ENCODE measurements around the gene PLBD2.

Gene PLBD2

DNA sequence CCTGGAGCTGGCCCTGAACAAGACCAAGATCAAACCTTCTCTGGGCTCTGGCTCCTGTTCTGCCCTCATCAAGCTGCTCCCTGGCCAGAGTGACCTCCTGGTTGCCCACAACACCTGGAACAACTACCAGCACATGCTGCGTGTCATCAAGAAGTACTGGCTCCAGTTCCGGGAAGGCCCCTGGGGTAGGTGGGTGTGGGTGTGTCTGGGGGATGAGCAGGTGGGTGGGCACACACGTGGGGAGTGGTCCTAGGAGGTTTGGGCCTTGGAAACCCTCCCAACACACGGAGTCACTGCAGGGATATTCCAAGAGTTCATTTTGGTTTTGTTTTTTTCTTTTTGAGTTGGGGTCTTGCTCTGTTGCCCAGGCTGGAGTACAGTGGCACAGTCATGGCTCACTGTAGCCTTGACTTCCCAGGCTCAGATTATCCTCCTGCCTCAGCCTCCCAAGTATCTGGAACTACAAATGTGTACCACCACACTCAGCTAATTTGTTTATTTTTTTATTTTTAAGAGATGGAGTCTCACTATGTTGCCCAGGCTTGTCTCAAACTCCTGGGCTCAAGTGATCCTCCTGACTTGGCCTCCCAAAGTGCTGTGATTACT, 16.5 kb downstream of the PLBD2 start:
- no peak overlapping the region for H3K4me3 ChIP-seq (ENCODE audit: control insufficient read depth, low read depth, low read length)
- no peak for TF ChIP-seq CTCF (IDR thresholded peaks at IDR 0.05; ENCODE audit: control insufficient read depth, insufficient read depth, low read depth, low read length, missing control alignments)
- no peak for DNase-seq (ENCODE audit: low read depth)

GRCh38 chr12:113378291-113378690, 19.9 kb downstream of the PLBD2 start:
- TF ChIP-seq CTCF (IDR thresholded peaks at IDR 0.05; ENCODE audit: control insufficient read depth, insufficient read depth, low read depth, low read length, missing control alignments) = no peak
- H3K4me3 ChIP-seq (ENCODE audit: control insufficient read depth, low read depth, low read length) = no peak overlapping the region
- no peak for DNase-seq (ENCODE audit: low read depth)

GRCh38 chr12:113381220-113381619, 22.8 kb downstream of the PLBD2 start:
- DNase-seq (ENCODE audit: low read depth) = no peak
- TF ChIP-seq CTCF (IDR thresholded peaks at IDR 0.05; ENCODE audit: control insufficient read depth, insufficient read depth, low read depth, low read length, missing control alignments) = no peak
- H3K4me3 ChIP-seq (ENCODE audit: control insufficient read depth, low read depth, low read length) = no peak overlapping the region

DNA sequence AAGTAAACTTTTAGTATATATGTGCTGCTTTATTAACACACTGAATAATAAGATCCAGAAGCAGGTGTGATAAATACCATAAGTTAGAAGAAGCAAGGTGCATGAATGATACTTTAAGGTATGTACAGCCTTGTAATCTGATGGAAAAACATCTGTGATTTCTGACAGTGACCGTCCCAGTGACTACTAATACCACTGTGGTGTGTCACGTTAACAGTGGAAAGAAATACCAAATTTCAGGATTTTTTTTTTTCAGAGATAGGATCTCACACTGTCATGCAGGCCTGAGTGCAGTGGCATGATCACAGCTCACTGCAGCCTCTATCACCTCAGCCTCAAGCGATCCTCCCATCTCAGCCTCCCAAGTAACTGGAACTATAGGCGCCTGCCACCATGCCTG, 23.8 kb downstream of the PLBD2 start:
- TF ChIP-seq CTCF (IDR thresholded peaks at IDR 0.05; ENCODE audit: control insufficient read depth, insufficient read depth, low read depth, low read length, missing control alignments) = no peak
- no peak for DNase-seq (ENCODE audit: low read depth)
- H3K4me3 ChIP-seq (ENCODE audit: control insufficient read depth, low read depth, low read length) = no peak overlapping the region

GRCh38 chr12:113384778-113385177, 26.4 kb downstream of the PLBD2 start:
- DNase-seq (ENCODE audit: low read depth) = no peak
- no peak for TF ChIP-seq CTCF (IDR thresholded peaks at IDR 0.05; ENCODE audit: control insufficient read depth, insufficient read depth, low read depth, low read length, missing control alignments)
- no peak overlapping the region for H3K4me3 ChIP-seq (ENCODE audit: control insufficient read depth, low read depth, low read length)

DNA sequence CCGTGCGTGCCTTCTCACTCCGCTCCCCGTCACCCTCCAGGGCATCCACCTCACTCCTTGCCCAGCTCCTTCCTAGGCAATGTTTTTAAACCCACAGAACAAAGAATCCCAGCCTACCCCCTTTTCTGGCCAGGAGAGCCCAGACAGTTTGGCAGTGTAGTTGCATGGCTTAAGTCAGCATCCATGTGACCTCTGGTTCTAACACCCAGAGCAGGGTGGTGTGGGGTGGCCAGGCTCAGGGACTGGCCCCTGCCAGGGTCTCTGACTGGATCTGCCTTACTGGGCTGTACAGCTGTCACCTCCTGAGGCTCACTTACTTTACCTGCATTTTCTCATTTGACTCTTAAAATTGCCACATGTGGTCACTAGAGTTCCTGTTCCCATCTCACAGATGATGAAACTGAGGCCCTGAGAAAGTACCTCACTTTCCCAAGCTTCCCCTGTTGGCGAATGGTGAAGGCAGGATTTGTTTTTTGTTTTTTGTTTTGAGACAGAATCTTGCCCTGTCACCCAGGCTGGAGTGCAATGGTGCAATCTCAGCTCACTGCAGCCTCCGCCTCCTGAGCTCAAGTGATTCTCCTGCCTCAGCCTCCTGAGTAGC, 27.0 kb downstream of the PLBD2 start:
- DNase-seq (ENCODE audit: low read depth) = no peak
- no peak overlapping the region for H3K4me3 ChIP-seq (ENCODE audit: control insufficient read depth, low read depth, low read length)
- TF ChIP-seq CTCF (IDR thresholded peaks at IDR 0.05; ENCODE audit: control insufficient read depth, insufficient read depth, low read depth, low read length, missing control alignments) = no peak

Data from AG09309 (cell line).